Measurements from ENCODE around the gene MEX3D.

Gene MEX3D

DNA sequence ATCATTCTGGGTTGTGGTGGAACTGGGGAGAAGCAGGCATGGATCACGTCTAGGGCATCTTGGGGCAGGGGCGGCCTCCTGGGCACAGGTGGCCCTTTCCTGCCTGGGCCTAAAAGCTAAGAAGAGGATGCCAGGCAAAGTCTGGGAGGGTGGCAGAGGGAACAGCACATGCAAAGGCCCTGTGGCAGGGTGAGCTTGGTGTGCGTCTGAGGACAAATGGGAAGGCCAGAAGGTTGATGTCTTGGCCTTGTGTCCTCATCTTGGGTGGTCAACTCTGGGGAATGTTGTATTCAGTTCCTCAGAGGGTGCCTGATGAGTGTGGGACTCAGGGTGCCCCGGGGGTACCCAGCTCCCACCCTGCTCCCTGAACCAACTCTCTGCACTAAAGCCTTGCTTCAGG lies 49.7 kb downstream of the MEX3D start:
- no peak for DNase-seq (ENCODE audit: insufficient read length, low spot score)
- no peak for TF ChIP-seq POLR2A (IDR thresholded peaks at IDR 0.05; ENCODE audit: low read depth, low read length)
- FAIRE-seq, result no peak

GRCh38 chr19:1516395-1516753 lies 51.8 kb downstream of the MEX3D start:
- FAIRE-seq (no peak), DNase-seq (ENCODE audit: insufficient read length, low spot score) (no peak)
- TF ChIP-seq POLR2A (IDR thresholded peaks at IDR 0.05; ENCODE audit: low read depth, low read length), result no peak

DNA sequence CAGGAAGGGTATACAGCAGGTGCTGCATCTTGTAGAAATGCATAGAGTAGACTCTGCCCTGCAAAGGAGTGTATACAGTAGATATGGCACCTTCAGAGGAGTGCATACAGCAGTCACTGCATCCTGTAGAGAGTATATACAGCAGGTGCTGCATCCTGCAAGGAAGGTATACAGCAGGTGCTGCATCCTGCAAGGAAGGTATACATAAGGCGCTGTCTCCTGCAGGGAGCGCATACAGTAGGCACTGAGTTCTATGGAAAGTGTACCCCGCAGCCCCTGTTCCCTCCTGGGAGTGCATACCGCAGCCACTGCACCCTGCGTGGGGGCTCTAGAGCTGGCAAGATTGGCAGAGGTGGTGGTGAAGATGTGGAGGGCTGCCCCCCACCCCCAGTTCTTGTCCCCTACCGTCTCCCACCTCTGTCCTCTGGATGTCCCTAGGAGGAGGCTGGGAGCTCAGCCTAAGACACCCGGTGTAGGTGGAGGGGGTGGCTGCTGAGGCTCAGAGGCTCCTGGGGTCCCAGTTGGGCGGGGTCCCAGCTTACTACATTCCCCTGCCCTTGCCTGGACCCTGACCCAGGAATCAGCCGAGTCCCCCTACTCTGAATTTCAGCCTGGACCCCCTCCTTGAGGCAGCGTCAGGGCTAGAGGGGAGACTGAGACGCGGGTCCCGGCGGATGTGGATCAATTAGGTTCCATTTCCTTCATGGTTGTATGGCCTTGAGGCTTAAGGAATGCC lies 53.0 kb downstream of the MEX3D start:
- TF ChIP-seq POLR2A (IDR thresholded peaks at IDR 0.05; ENCODE audit: low read depth, low read length), result no peak
- no peak for DNase-seq (ENCODE audit: insufficient read length, low spot score)
- no peak for FAIRE-seq

- TF ChIP-seq POLR2A (IDR thresholded peaks at IDR 0.05; ENCODE audit: low read depth, low read length), result no peak
- no peak for DNase-seq (ENCODE audit: insufficient read length, low spot score)
- FAIRE-seq, result no peak
Observed at GRCh38 chr19:1514295-1514661, 53.8 kb downstream of the MEX3D start.

GRCh38 chr19:1513499-1514294 lies 54.4 kb downstream of the MEX3D start:
- no peak for TF ChIP-seq POLR2A (IDR thresholded peaks at IDR 0.05; ENCODE audit: low read depth, low read length)
- DNase-seq (ENCODE audit: insufficient read length, low spot score) (peak; percentile 79), FAIRE-seq (no peak)

- DNase-seq (ENCODE audit: insufficient read length, low spot score) (peak; percentile 86), FAIRE-seq (no peak)
- peak; percentile 79 for TF ChIP-seq POLR2A (IDR thresholded peaks at IDR 0.05; ENCODE audit: low read depth, low read length)
Observed at GRCh38 chr19:1512671-1513498, 55.2 kb downstream of the MEX3D start, which contains the start of gene ADAMTSL5. Gene ADAMTSL5, minus strand, starts transcription at chr19:1513019. Its CDS starts 2,076 bp downstream, at chr19:1510943.

- no peak for TF ChIP-seq POLR2A (IDR thresholded peaks at IDR 0.05; ENCODE audit: low read depth, low read length)
- FAIRE-seq (no peak), DNase-seq (ENCODE audit: insufficient read length, low spot score) (no peak)
Observed at GRCh38 chr19:1511318-1512317, 56.5 kb downstream of the MEX3D start.

DNA sequence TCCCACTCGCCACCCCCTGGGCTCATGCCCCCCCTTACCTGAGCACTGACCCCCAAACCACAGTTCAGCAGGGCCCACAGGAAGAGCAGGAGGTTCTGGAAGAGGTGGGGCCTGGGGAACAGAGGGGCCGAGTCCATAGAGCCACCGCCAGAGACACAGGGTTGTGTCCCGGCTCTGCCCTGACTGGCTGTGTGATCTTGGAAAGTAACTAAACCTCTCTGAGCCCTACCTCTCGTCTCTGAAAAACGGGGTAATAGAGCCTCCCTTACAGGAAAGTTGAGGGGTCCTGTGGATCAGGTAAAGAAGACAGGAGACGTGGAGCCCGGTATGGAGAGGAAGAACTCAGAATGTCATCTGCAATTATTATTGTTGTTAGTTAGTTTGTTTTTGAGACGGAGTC lies 57.3 kb downstream of the MEX3D start:
- FAIRE-seq, result no peak
- no peak for DNase-seq (ENCODE audit: insufficient read length, low spot score)
- no peak for TF ChIP-seq POLR2A (IDR thresholded peaks at IDR 0.05; ENCODE audit: low read depth, low read length)

GRCh38 chr19:1510442-1510806 lies 57.7 kb downstream of the MEX3D start:
- FAIRE-seq (no peak), DNase-seq (ENCODE audit: insufficient read length, low spot score) (no peak)
- TF ChIP-seq POLR2A (IDR thresholded peaks at IDR 0.05; ENCODE audit: low read depth, low read length), result no peak

DNA sequence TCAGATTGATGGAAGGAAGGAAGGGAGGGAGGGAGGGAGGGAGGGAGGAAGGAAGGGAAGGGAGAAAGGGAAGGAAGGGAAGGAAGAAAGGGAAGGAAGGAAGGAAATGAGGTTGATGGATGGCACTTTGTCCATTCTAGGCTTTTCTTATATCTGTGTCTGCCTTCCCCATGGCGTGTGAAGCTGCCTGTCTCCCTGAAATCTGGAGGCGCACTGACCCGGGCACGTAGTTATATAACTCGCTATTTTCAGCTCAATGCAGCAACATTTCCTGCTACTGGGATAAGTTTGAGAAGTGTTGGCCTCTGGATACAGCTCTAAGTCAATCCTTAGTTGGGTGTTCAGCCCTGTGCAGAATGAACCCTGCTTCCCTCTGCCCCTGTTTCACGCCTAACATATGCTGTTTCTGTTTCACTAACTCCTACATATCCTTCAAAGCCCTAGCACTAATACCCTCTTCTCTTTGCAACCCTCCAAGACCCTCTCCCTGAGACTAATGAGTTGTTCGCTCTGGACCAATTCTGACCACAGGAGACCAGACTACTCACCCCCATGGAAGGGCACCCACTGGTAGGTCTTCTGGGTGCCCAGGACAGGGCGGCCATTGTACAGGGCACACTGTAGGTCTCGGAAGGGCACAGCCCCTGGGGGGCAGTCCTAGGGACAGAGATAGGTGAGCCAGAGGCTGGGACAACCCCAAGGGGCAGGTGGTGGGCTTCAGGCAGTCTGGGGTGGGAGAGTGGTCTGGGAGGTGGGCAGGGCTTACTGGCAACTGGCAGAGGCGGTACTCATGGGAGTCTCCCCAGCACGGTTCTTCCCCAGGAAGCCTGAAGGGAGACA lies 58.3 kb downstream of the MEX3D start:
- TF ChIP-seq POLR2A (IDR thresholded peaks at IDR 0.05; ENCODE audit: low read depth, low read length), result no peak
- DNase-seq (ENCODE audit: insufficient read length, low spot score) (no peak), FAIRE-seq (no peak)

GRCh38 chr19:1508507-1508856 lies 59.6 kb downstream of the MEX3D start:
- FAIRE-seq (no peak), DNase-seq (ENCODE audit: insufficient read length, low spot score) (no peak)
- 0 out of 2 replicates have a peak, but pooled peaks have one; percentile 28 for TF ChIP-seq POLR2A (IDR thresholded peaks at IDR 0.05; ENCODE audit: low read depth, low read length)

DNA sequence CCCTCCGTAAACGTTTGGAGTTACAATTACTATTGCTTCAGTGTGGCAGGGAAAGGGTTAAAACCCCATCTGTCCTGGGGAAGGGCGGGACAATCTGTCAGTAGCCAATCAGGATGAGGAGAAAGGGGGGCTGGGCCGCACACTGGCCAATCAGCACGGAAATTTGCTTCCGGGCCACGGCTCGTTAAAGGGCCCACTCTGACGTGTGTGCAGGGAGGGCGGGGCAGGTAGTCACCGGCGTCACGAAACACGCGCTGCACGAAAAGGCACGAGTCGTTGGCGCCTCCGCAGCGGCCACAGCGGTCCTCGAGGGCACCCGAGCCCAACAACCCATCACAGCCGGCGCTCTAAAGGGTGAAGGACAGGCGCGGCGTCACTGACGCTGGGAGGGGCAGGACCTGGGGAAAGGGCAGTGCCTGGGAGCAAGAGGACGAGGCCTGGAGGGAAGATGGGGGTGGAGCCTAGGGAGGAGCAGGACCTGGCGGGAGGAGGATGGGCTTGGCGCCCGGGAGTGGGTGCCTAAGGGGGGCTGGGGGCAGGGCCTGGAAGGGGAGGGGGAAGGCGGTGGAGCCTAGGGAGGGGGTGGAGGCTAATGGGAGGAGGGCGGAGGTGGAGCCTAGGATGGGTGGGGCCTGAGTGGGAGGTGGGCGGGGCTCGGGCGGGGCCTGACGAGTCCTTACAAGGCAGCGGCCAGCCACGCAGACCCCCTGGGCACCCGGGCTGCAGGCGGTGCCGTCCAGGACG lies 60.2 kb downstream of the MEX3D start:
- peak; percentile 76 for FAIRE-seq
- DNase-seq (ENCODE audit: insufficient read length, low spot score), result peak; percentile 97
- TF ChIP-seq POLR2A (IDR thresholded peaks at IDR 0.05; ENCODE audit: low read depth, low read length), result peak; percentile 38; the same call in 1 of the 2 replicates
